Measurements from ENCODE around the gene CEP128.
"Not testable (repeated sequence)": the region's sequence is repeated elsewhere in the genome, so short reads cannot be mapped to it uniquely, and the experiment has no call there.

GRCh38 chr14:80953211-80953610, 11.7 kb upstream of the CEP128 start:
- not testable (repeated sequence) for TF ChIP-seq POLR2A (IDR thresholded peaks at IDR 0.05; ENCODE audit: low read depth, low read length); TAF1 (IDR thresholded peaks at IDR 0.05; ENCODE audit: low read depth, low read length); POLR2AphosphoS5 (IDR thresholded peaks at IDR 0.05; ENCODE audit: low read depth, low read length); PAX5 (IDR thresholded peaks at IDR 0.05; ENCODE audit: insufficient read depth, low read length, severe bottlenecking); SPI1 (IDR thresholded peaks at IDR 0.05; ENCODE audit: low read depth, low read length); POU2F2 (IDR thresholded peaks at IDR 0.05; ENCODE audit: low read depth, low read length)
